H9 (cell line): ENCODE data around the gene OLIG2. TPM values are rescaled to one million over a fixed set of nuclear protein-coding genes. Genes with fewer than 3 reads are reported as not detected.

ENCODE experiments used
- DNase-seq: peaks from one replicate; pipeline ENCODE4 v3.0.0-alpha.2; 2017
- H2AFZ ChIP-seq: one replicate; pipeline ENCODE4 v1.6.1; 2013; ENCODE audit warnings: mild to moderate bottlenecking, low read length, control low read depth, moderate library complexity
- H2AK5ac ChIP-seq: 2 replicates; pipeline ENCODE4 v1.6.1; 2013; ENCODE audit warnings: low read length, control low read depth, mixed read lengths; ENCODE audit not compliant: insufficient read length
- H2BK120ac ChIP-seq: one replicate; pipeline ENCODE4 v1.6.1; 2013; ENCODE audit warnings: low read depth, mild to moderate bottlenecking, low read length, control low read depth, inconsistent platforms; ENCODE audit not compliant: poor library complexity, severe bottlenecking
- H2BK12ac ChIP-seq: 2 replicates; pipeline ENCODE4 v1.6.1; 2013; ENCODE audit warnings: low read length, control low read depth, mixed read lengths, low read depth; ENCODE audit not compliant: insufficient read length
- H2BK15ac ChIP-seq: 2 replicates; pipeline ENCODE4 v1.6.1; 2013; ENCODE audit warnings: low read depth, low read length, control low read depth
- H2BK20ac ChIP-seq: one replicate; pipeline ENCODE4 v1.6.1; 2013; ENCODE audit warnings: low read depth, mild to moderate bottlenecking, low read length, control low read depth, inconsistent platforms; ENCODE audit not compliant: poor library complexity, severe bottlenecking
- H2BK5ac ChIP-seq: 2 replicates; pipeline ENCODE4 v1.6.1; 2013; ENCODE audit warnings: low read length, control low read depth, mixed read lengths; ENCODE audit not compliant: insufficient read length
- H3K14ac ChIP-seq: 2 replicates; pipeline ENCODE4 v1.6.1; 2013; ENCODE audit warnings: low read length, control low read depth; ENCODE audit not compliant: insufficient read depth
- H3K18ac ChIP-seq: 2 replicates; pipeline ENCODE4 v1.6.1; 2013; ENCODE audit warnings: low read depth, mild to moderate bottlenecking, mixed read lengths, low read length, control low read depth; ENCODE audit not compliant: insufficient read length
- H3K23ac ChIP-seq: 2 replicates; pipeline ENCODE4 v1.6.1; 2013; ENCODE audit warnings: low read length, control low read depth, mixed read lengths, low read depth; ENCODE audit not compliant: insufficient read length
- H3K23me2 ChIP-seq: 2 replicates; pipeline ENCODE4 v1.6.1; 2013; ENCODE audit warnings: low read depth, mild to moderate bottlenecking, mixed read lengths, low read length, control low read depth; ENCODE audit not compliant: insufficient read length, poor library complexity, severe bottlenecking
- H3K27ac ChIP-seq: 2 replicates; pipeline ENCODE4 v1.5.1; 2013; ENCODE audit warnings: low read length, control low read depth, mixed read lengths, low read depth; ENCODE audit not compliant: insufficient read length
- H3K27me3 ChIP-seq: 2 replicates; pipeline ENCODE4 v1.6.1; 2013; ENCODE audit warnings: low read length, control low read depth, inconsistent platforms; ENCODE audit not compliant: insufficient read depth
- H3K4ac ChIP-seq: 2 replicates; pipeline ENCODE4 v1.6.1; 2013; ENCODE audit warnings: low read depth, mild to moderate bottlenecking, control low read depth, inconsistent platforms, low read length, moderate library complexity
- H3K4me1 ChIP-seq: 2 replicates; pipeline ENCODE4 v1.6.1; 2013; ENCODE audit warnings: low read length, control low read depth, inconsistent platforms; ENCODE audit not compliant: insufficient read depth
- H3K4me2 ChIP-seq: 2 replicates; pipeline ENCODE4 v1.6.1; 2013; ENCODE audit warnings: low read length, control low read depth, mixed read lengths; ENCODE audit not compliant: insufficient read length, insufficient read depth
- H3K56ac ChIP-seq: 2 replicates; pipeline ENCODE4 v1.6.1; 2013; ENCODE audit warnings: low read depth, mild to moderate bottlenecking, mixed read lengths, low read length, control low read depth; ENCODE audit not compliant: insufficient read length
- H3K79me1 ChIP-seq: 2 replicates; pipeline ENCODE4 v1.6.1; 2013; ENCODE audit warnings: low read depth, mild to moderate bottlenecking, moderate library complexity, low read length, control low read depth, inconsistent platforms; ENCODE audit not compliant: insufficient read depth, poor library complexity, severe bottlenecking
- H3K79me2 ChIP-seq: 2 replicates; pipeline ENCODE4 v1.6.1; 2013; ENCODE audit warnings: low read length, control low read depth, inconsistent platforms; ENCODE audit not compliant: insufficient read depth
- H3K9ac ChIP-seq: 2 replicates; pipeline ENCODE4 v1.6.1; 2013; ENCODE audit warnings: low read length, control low read depth, mixed read lengths; ENCODE audit not compliant: insufficient read length; ENCODE audit errors: extremely low read depth
- H3K9me3 ChIP-seq: one replicate; pipeline ENCODE4 v1.6.1; 2013; ENCODE audit warnings: low read depth, low read length, inconsistent platforms; ENCODE audit not compliant: control insufficient read depth
- H3T11ph ChIP-seq: one replicate; pipeline ENCODE4 v1.6.1; 2013; ENCODE audit warnings: mild to moderate bottlenecking, low read length, control low read depth, inconsistent platforms
- H4K20me1 ChIP-seq: one replicate; pipeline ENCODE4 v1.6.1; 2013; ENCODE audit not compliant: control insufficient read depth, insufficient read length, insufficient read depth
- H4K5ac ChIP-seq: 2 replicates; pipeline ENCODE4 v1.6.1; 2013; ENCODE audit warnings: low read depth, mild to moderate bottlenecking, mixed read lengths, low read length, control low read depth; ENCODE audit not compliant: insufficient read length
- H4K8ac ChIP-seq: replicated peaks from 2 replicates; pipeline ENCODE4 v1.6.1; 2013; ENCODE audit warnings: low read length, control low read depth, mixed read lengths, low read depth; ENCODE audit not compliant: insufficient read length
- H4K91ac ChIP-seq: 2 replicates; pipeline ENCODE4 v1.6.1; 2013; ENCODE audit warnings: low read depth, mild to moderate bottlenecking, moderate library complexity, mixed read lengths, low read length, control low read depth; ENCODE audit not compliant: insufficient read length
- H3K27ac Mint-ChIP-seq, 3 experiments: 2 replicates in 2 of 3; 3 replicates in 1 of 3; pipeline ENCODE4 v1.8.0; 2020 to 2021; ENCODE audit warnings: mixed read lengths in 3 of 3, mild to moderate bottlenecking in 1 of 3, moderate library complexity in 1 of 3
- H3K27me3 Mint-ChIP-seq: 2 replicates; pipeline ENCODE4 v1.8.0; 2021; ENCODE audit warnings: low read depth, mild to moderate bottlenecking, moderate library complexity, mixed read lengths
- H3K36me3 Mint-ChIP-seq, 3 experiments: 2 replicates in 2 of 3; 3 replicates in 1 of 3; pipeline ENCODE4 v1.8.0; 2020 to 2021; ENCODE audit warnings: low read depth in 3 of 3, mixed read lengths in 3 of 3; ENCODE audit not compliant: insufficient read depth in 1 of 3
- H3K4me1 Mint-ChIP-seq, 2 experiments: 2 replicates each; pipeline ENCODE4 v1.8.0; 2020; ENCODE audit warnings: mixed read lengths in 2 of 2
- H3K4me3 Mint-ChIP-seq, 2 experiments: 2 replicates in 1 of 2; 3 replicates in 1 of 2; pipeline ENCODE4 v1.8.0; 2020 to 2021; ENCODE audit warnings: mild to moderate bottlenecking in 2 of 2, mixed read lengths in 2 of 2, moderate library complexity in 1 of 2
- H3K9me3 Mint-ChIP-seq, 2 experiments: 2 replicates in 1 of 2; 3 replicates in 1 of 2; pipeline ENCODE4 v1.8.0; 2020; ENCODE audit warnings: mild to moderate bottlenecking in 2 of 2, mixed read lengths in 2 of 2, moderate library complexity in 1 of 2
- WGBS: extraction: QIAGEN DNeasy Blood & Tissue Kit; methylation state at CpG from one replicate; pipeline ENCODE4 v1.1.7; 2013; ENCODE audit warnings: missing lambda C conversion rate, low lambda C conversion rate, mixed read lengths; ENCODE audit not compliant: insufficient read length; ENCODE audit errors: extremely low coverage; 5-methylcytosine and 5-hydroxymethylcytosine counted together
- total RNA-seq: library from RNA; stranded (reverse); gene quantifications from 2 replicates; pipeline ENCODE4 v1.2.1, GENCODE V29; 2021
- TF ChIP-seq, protein P1 (sequence below): fragments of 200-600 bp; sonication (generic); conservative IDR thresholded peaks from 3 replicates; pipeline ENCODE4 v1.8.0; 2021; ENCODE audit warnings: antibody characterized with exemption, mild to moderate bottlenecking

Gene OLIG2
- total RNA-seq, 1 experiment from 2014 or later = 1.4 TPM

DNA sequence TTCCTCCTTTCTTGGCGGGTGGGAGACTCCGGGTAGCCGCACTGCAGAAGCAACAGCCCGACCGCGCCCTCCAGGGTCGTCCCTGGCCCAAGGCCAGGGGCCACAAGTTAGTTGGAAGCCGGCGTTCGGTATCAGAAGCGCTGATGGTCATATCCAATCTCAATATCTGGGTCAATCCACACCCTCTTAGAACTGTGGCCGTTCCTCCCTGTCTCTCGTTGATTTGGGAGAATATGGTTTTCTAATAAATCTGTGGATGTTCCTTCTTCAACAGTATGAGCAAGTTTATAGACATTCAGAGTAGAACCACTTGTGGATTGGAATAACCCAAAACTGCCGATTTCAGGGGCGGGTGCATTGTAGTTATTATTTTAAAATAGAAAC is 2.5 kb downstream of the OLIG2 start:
- H3K56ac ChIP-seq = no peak overlapping the region
- peak overlapping the region; percentile 65 for H3K4me2 ChIP-seq
- no CpG with 5 or more reads among the region's 15 CpGs for WGBS
- no peaks in the 10 kb centered on the region for H3K79me1 ChIP-seq
- no peak overlapping the region for H3K4ac ChIP-seq
- Mint-ChIP-seq H3K27ac (no peak overlapping the region), H3K36me3 (no peaks in the 10 kb centered on the region), H3K4me1 (peaks cover 26 to 55% of the 10 kb centered on the region in 2 experiments), H3K4me3 (peak overlapping the region in 1 of 2 experiments; percentile 70; a peak in 3 of 5 replicates), H3K9me3 (no peaks in the 10 kb centered on the region; a peak in 1 of 5 replicates), H3K27me3 (peaks cover 97% of the 10 kb centered on the region)
- no peak overlapping the region for H3K27ac ChIP-seq
- H2BK15ac ChIP-seq = no peak overlapping the region
- no peak for DNase-seq
- H2BK5ac ChIP-seq = no peak overlapping the region
- no peak overlapping the region for H3T11ph ChIP-seq
- H3K18ac ChIP-seq = no peak overlapping the region
- no peak overlapping the region for H4K5ac ChIP-seq
- no peak overlapping the region for H2AK5ac ChIP-seq
- no peak overlapping the region for H4K91ac ChIP-seq
- H3K9ac ChIP-seq = no peak overlapping the region
- no peaks in the 10 kb centered on the region for H3K9me3 ChIP-seq
- H3K14ac ChIP-seq = no peak overlapping the region
- H3K79me2 ChIP-seq = no peaks in the 10 kb centered on the region
- no peak overlapping the region for H2BK20ac ChIP-seq
- no peaks in the 10 kb centered on the region; the same call in 1 of the 2 replicates for H3K4me1 ChIP-seq
- no peaks in the 10 kb centered on the region for H4K20me1 ChIP-seq
- H4K8ac ChIP-seq = no peak overlapping the region
- peaks cover 92% of the 10 kb centered on the region for H3K27me3 ChIP-seq
- H2BK120ac ChIP-seq = no peak overlapping the region
- H3K23ac ChIP-seq = no peak overlapping the region
- H2BK12ac ChIP-seq = no peak overlapping the region
- H3K23me2 ChIP-seq = peaks cover 13% of the 10 kb centered on the region
- TF ChIP-seq, protein P1, sequence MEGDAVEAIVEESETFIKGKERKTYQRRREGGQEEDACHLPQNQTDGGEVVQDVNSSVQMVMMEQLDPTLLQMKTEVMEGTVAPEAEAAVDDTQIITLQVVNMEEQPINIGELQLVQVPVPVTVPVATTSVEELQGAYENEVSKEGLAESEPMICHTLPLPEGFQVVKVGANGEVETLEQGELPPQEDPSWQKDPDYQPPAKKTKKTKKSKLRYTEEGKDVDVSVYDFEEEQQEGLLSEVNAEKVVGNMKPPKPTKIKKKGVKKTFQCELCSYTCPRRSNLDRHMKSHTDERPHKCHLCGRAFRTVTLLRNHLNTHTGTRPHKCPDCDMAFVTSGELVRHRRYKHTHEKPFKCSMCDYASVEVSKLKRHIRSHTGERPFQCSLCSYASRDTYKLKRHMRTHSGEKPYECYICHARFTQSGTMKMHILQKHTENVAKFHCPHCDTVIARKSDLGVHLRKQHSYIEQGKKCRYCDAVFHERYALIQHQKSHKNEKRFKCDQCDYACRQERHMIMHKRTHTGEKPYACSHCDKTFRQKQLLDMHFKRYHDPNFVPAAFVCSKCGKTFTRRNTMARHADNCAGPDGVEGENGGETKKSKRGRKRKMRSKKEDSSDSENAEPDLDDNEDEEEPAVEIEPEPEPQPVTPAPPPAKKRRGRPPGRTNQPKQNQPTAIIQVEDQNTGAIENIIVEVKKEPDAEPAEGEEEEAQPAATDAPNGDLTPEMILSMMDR = no peak
- no peak overlapping the region for H2AFZ ChIP-seq
